GM19467 (cell line): ENCODE data around the gene PDPK1.
"Not testable (repeated sequence)": the region's sequence is repeated elsewhere in the genome, so short reads cannot be mapped to it uniquely, and the experiment has no call there.

Experiments used
- ATAC-seq: cut with Tn5 transposase; IDR thresholded peaks from one replicate; pipeline ENCODE4 v1.9.1; 2021; ENCODE audit warnings: mild to moderate bottlenecking, moderate library complexity; ENCODE audit not compliant: unreplicated experiment

The PDPK1 gene

GRCh38 chr16:2609827-2610470 lies 72.1 kb downstream of the PDPK1 start:
- no peak for ATAC-seq

GRCh38 chr16:2610781-2611498 lies 73.1 kb downstream of the PDPK1 start:
- no peak for ATAC-seq

- ATAC-seq = no peak
These were observed 73.7 kb downstream of the PDPK1 start for GRCh38 chr16:2611499-2611862.

- not testable (repeated sequence) for ATAC-seq
These were observed 74.1 kb downstream of the PDPK1 start for GRCh38 chr16:2611877-2612276.

GRCh38 chr16:2613251-2613650 lies 75.4 kb downstream of the PDPK1 start:
- not testable (repeated sequence) for ATAC-seq

- ATAC-seq = no peak
These were observed 77.0 kb downstream of the PDPK1 start for GRCh38 chr16:2614761-2615191.

GRCh38 chr16:2618964-2619363 lies 81.1 kb downstream of the PDPK1 start:
- not testable (repeated sequence) for ATAC-seq

- ATAC-seq = not testable (repeated sequence)
These were observed 81.8 kb downstream of the PDPK1 start for GRCh38 chr16:2619628-2620027.

- ATAC-seq = not testable (repeated sequence)
These were observed 83.0 kb downstream of the PDPK1 start for GRCh38 chr16:2620870-2621269.

GRCh38 chr16:2621395-2621794 lies 83.6 kb downstream of the PDPK1 start:
- not testable (repeated sequence) for ATAC-seq

- ATAC-seq = not testable (repeated sequence)
These were observed 89.3 kb downstream of the PDPK1 start for GRCh38 chr16:2627075-2627474.

GRCh38 chr16:2631203-2631602 lies 93.4 kb downstream of the PDPK1 start:
- ATAC-seq = not testable (repeated sequence)

GRCh38 chr16:2632291-2632690 lies 94.5 kb downstream of the PDPK1 start:
- not testable (repeated sequence) for ATAC-seq

- not testable (repeated sequence) for ATAC-seq
These were observed 101.4 kb downstream of the PDPK1 start for GRCh38 chr16:2639071-2639721.

GRCh38 chr16:2639722-2640072 lies 101.9 kb downstream of the PDPK1 start:
- not testable (repeated sequence) for ATAC-seq

- ATAC-seq = not testable (repeated sequence)
These were observed 104.7 kb downstream of the PDPK1 start for GRCh38 chr16:2642561-2642960.

GRCh38 chr16:2644754-2645453 lies 107.1 kb downstream of the PDPK1 start:
- not testable (repeated sequence) for ATAC-seq

- not testable (repeated sequence) for ATAC-seq
These were observed 113.5 kb downstream of the PDPK1 start for GRCh38 chr16:2651268-2651871.
